GM12878 (cell line): Measurements from ENCODE around the gene CMBL. TPM values are rescaled to one million over a fixed set of nuclear protein-coding genes. Genes with fewer than 3 reads are reported as not detected.

ENCODE experiments used
- ATAC-seq: fragments of 200-7000 bp; cut with Tn5 transposase; 3 replicates; pipeline ENCODE4 v1.9.1; 2020; ENCODE audit warnings: mild to moderate bottlenecking, moderate library complexity
- BruUV-seq: library from RNA; stranded (reverse); fragments of 400-500 nt; replicated peaks from 2 replicates; lab custom pipeline; 2021; lab: Mats Ljungman, UMichigan
- CTCF ChIA-PET: fragments of 300-600 bp; sonication (Branson Sonifier 250); formaldehyde crosslinking; extraction: SDS; loops from one replicate; lab custom pipeline; 2021; ENCODE audit warnings: inconsistent platforms; lab: Yijun Ruan, JAX
- POLR2A ChIA-PET: fragments of 350-600 bp; formaldehyde crosslinking; extraction: SDS; loops from one replicate; lab custom pipeline; 2021; ENCODE audit warnings: inconsistent platforms; lab: Charles Lee
- RAD21 ChIA-PET: fragments of 300-600 bp; sonication (Branson Sonifier 250); formaldehyde crosslinking; loops from one replicate; lab custom pipeline; 2023; ENCODE audit warnings: antibody characterized with exemption; ENCODE audit not compliant: unreplicated experiment; lab: Charles Lee
- SMC1A ChIA-PET: fragments of 300-600 bp; sonication (Branson Sonifier 250); formaldehyde crosslinking; loops from one replicate; lab custom pipeline; 2023; ENCODE audit not compliant: unreplicated experiment, uncharacterized antibody; lab: Charles Lee
- DNase-seq: peaks from one replicate; pipeline ENCODE4 v3.0.0-alpha.2; 2011; ENCODE audit warnings: low read depth, low spot score
- FAIRE-seq: peaks from 3 replicates; lab custom pipeline; 2011; peaks lifted over from hg19 to GRCh38; lab: Jason Lieb, UNC
- H2AFZ ChIP-seq: 2 replicates; pipeline ENCODE4 v1.6.0; 2011; ENCODE audit warnings: low read depth, low read length, control low read depth; ENCODE audit not compliant: control insufficient read depth
- H3K27ac ChIP-seq: 2 replicates; pipeline ENCODE4 v1.5.1; 2011; ENCODE audit warnings: control low read depth; ENCODE audit not compliant: control insufficient read depth, insufficient read depth
- H3K27me3 ChIP-seq, 2 experiments: replicated peaks in 1 of 2; 2 replicates each; pipeline versions ENCODE4 v1.6.0 to v1.6.1; 2011; ENCODE audit warnings: low read length in 1 of 2; ENCODE audit not compliant: control insufficient read depth in 2 of 2, insufficient read depth in 2 of 2
- H3K36me3 ChIP-seq, 2 experiments: 2 replicates each; pipeline ENCODE4 v1.5.1; 2011; ENCODE audit warnings: low read length in 1 of 2; ENCODE audit not compliant: control insufficient read depth in 2 of 2, insufficient read depth in 2 of 2
- H3K4me1 ChIP-seq: 2 replicates; pipeline ENCODE4 v1.6.1; 2011; ENCODE audit warnings: mild to moderate bottlenecking, low read length, moderate library complexity, mixed read lengths; ENCODE audit not compliant: control insufficient read depth, insufficient read depth
- H3K4me2 ChIP-seq: 2 replicates; pipeline ENCODE4 v1.6.0; 2011; ENCODE audit warnings: control low read depth; ENCODE audit not compliant: control insufficient read depth, insufficient read depth
- H3K4me3 ChIP-seq: fragments of 200-600 bp; sonication (generic); 2 replicates; pipeline ENCODE4 v1.5.1; 2016
- H3K79me2 ChIP-seq: 2 replicates; pipeline ENCODE4 v1.6.0; 2011; ENCODE audit warnings: low read length; ENCODE audit not compliant: control insufficient read depth, insufficient read depth
- H3K9ac ChIP-seq: 2 replicates; pipeline ENCODE4 v1.8.0; 2011; ENCODE audit warnings: low read length, control low read depth, mixed read lengths; ENCODE audit not compliant: control insufficient read depth, insufficient read depth
- H3K9me3 ChIP-seq: replicated peaks from 3 replicates; pipeline ENCODE4 v1.5.1; 2011; ENCODE audit warnings: mild to moderate bottlenecking, low read length; ENCODE audit not compliant: control insufficient read depth, insufficient read depth
- H4K20me1 ChIP-seq: 2 replicates; pipeline ENCODE4 v1.6.0; 2011; ENCODE audit not compliant: control insufficient read depth, insufficient read depth
- ATF2 ChIP-seq: IDR thresholded peaks from 2 replicates; pipeline ENCODE4 v1.6.1; 2012; ENCODE audit warnings: low read length, inconsistent platforms
- CEBPB ChIP-seq, 2 experiments: fragments of 150-350 bp in 1 of 2; IDR thresholded peaks; 2 replicates each; pipeline ENCODE4 v1.6.1; 2012 to 2014; ENCODE audit warnings: low read depth in 2 of 2, low read length in 2 of 2, borderline replicate concordance in 1 of 2, inconsistent platforms in 1 of 2
- CEBPZ ChIP-seq: fragments of 150-350 bp; IDR thresholded peaks from 2 replicates; pipeline ENCODE4 v1.6.1; 2016; ENCODE audit warnings: low read depth, low read length
- EED ChIP-seq: sonication (generic); IDR thresholded peaks from 2 replicates; pipeline ENCODE4 v1.6.1; 2016; ENCODE audit warnings: antibody characterized with exemption, low read depth
- IKZF2 ChIP-seq, 2 experiments: fragments of 450-650 bp; IDR thresholded peaks; 2 replicates each; pipeline ENCODE4 v1.6.1; 2017; ENCODE audit warnings: mild to moderate bottlenecking in 2 of 2, moderate library complexity in 2 of 2
- MLLT1 ChIP-seq: fragments of 450-650 bp; IDR thresholded peaks from 2 replicates; pipeline ENCODE4 v1.6.1; 2016; ENCODE audit warnings: mild to moderate bottlenecking
- MTA2 ChIP-seq: fragments of 450-650 bp; IDR thresholded peaks from 2 replicates; pipeline ENCODE4 v1.6.1; 2016; ENCODE audit warnings: low read depth, mild to moderate bottlenecking, moderate library complexity
- NFIC ChIP-seq: IDR thresholded peaks from 2 replicates; pipeline ENCODE4 v1.6.1; 2012; ENCODE audit warnings: low read depth, mild to moderate bottlenecking, inconsistent platforms, low read length, moderate library complexity
- PAX5 ChIP-seq: IDR thresholded peaks from 2 replicates; pipeline ENCODE4 v1.6.1; 2011; ENCODE audit warnings: low read depth, low read length, borderline replicate concordance
- RUNX3 ChIP-seq: IDR thresholded peaks from 2 replicates; pipeline ENCODE4 v1.6.1; 2012; ENCODE audit warnings: low read length, inconsistent platforms
- SKIL ChIP-seq: fragments of 450-650 bp; IDR thresholded peaks from 2 replicates; pipeline ENCODE4 v1.6.1; 2017; ENCODE audit warnings: mild to moderate bottlenecking, low read depth, inconsistent platforms; ENCODE audit not compliant: poor library complexity, severe bottlenecking
- SPI1 ChIP-seq: IDR thresholded peaks from 2 replicates; pipeline ENCODE4 v1.6.1; 2011; ENCODE audit warnings: low read depth, mild to moderate bottlenecking, low read length, moderate library complexity, borderline replicate concordance; ENCODE audit not compliant: insufficient read depth
- TARDBP ChIP-seq: IDR thresholded peaks from 2 replicates; pipeline ENCODE4 v1.6.1; 2016; ENCODE audit warnings: borderline replicate concordance
- WGBS: methylation state at CpG from one replicate; pipeline ENCODE4 v1.1.6; 2016; ENCODE audit warnings: low lambda C conversion rate; ENCODE audit not compliant: insufficient replicate concordance, insufficient coverage; ENCODE audit errors: missing lambda C conversion rate; 5-methylcytosine and 5-hydroxymethylcytosine counted together
- in situ Hi-C: fragments of 300-500 bp; cut with MboI; formaldehyde crosslinking; loops from 9 replicates; pipeline ENCODE4 v1.14.3; 2018; ENCODE audit warnings: mixed read lengths
- intact Hi-C: fragments of 100-400 bp; cut with micrococcal nuclease; formaldehyde crosslinking; loops from one replicate; pipeline ENCODE4 v1.14.2; 2022; ENCODE audit not compliant: unreplicated experiment
- polyA plus RNA-seq, 11 experiments: library from polyadenylated mRNA; depleted of rRNA in 4 of 11; unstranded in 6 of 11; stranded (reverse) in 5 of 11; fragments of >200 nt; fragmentation: Nextera tagmentation in 4 of 11; fragmentation: Illumina TruSeq in 1 of 11; extraction: Ambion mirVana in 4 of 11; extraction: Trizol in 1 of 11; gene quantifications; 1 replicate in 1 of 11; 2 replicates in 10 of 11; pipeline versions ENCODE4 v1.2.1 to v1.2.3, GENCODE V29; 2011 to 2016; ENCODE audit warnings: inconsistent platforms in 2 of 11, missing spikeins in 2 of 11, low read depth in 1 of 11
- total RNA-seq, 4 experiments: library from RNA; depleted of rRNA in 3 of 4; stranded (reverse); fragments of >200 nt in 3 of 4; fragmentation: Illumina TruSeq in 1 of 4; extraction: Trizol in 1 of 4; gene quantifications; 2 replicates each; pipeline versions ENCODE4 v1.2.1 to v1.2.3, GENCODE V29; 2013 to 2021

Gene CMBL
- total and polyA plus RNA-seq, 10 of the 15 experiments (the other 5 are each of a cell fraction or from before 2014, with no cell fraction given) = 1.8 to 15.6 (median 7.5) TPM

GRCh38 chr5:10352430-10353240, 44.9 kb upstream of the CMBL start:
- H3K4me3 ChIP-seq = peak overlapping the region; percentile 97
- peak overlapping the region; percentile 84 for H3K9ac ChIP-seq
- H3K27ac ChIP-seq = peak overlapping the region; percentile 97
- ChIA-PET SMC1A (interaction anchor here (0.8 to 1.4 kb wide), 7 partner anchors 15 to 255 kb away, joined by 3 to 5 read pairs (median 3); no protein-coding TSS in a partner anchor), CTCF (interaction anchor here (1.0 to 2.0 kb wide), 3 partner anchors 12 to 69 kb away, joined by 4 to 15 read pairs (median 12); no protein-coding TSS in a partner anchor), POLR2A (interaction anchor here (0.8 to 1.5 kb wide), 8 partner anchors 10 to 282 kb away, joined by 3 to 6 read pairs (median 4); partner anchors contain the start of genes ATPSCKMT and CCT5), RAD21 (interaction anchor here (0.5 to 1.4 kb wide), 10 partner anchors 10 to 332 kb away, joined by 3 to 6 read pairs (median 4); no protein-coding TSS in a partner anchor)
- peak overlapping the region; percentile 19 for H3K4me2 ChIP-seq
- in situ Hi-C loops = no loop called here
- 15% methylated on average over 16 of the region's 19 CpGs for WGBS
- intact Hi-C loops = loop anchor here (10.0 kb wide), 2 partner anchors 222 to 412 kb away; partner anchors contain the start of gene DAP
- no peaks in the 10 kb centered on the region for H4K20me1 ChIP-seq
- peak overlapping the region; percentile 86 for H2AFZ ChIP-seq
- DNase-seq (peak; percentile 28), ATAC-seq (peak; percentile 28), FAIRE-seq (no peak)
- no peaks in the 10 kb centered on the region for H3K36me3 ChIP-seq
- H3K9me3 ChIP-seq = no peaks in the 10 kb centered on the region
- peaks cover 3% of the 10 kb centered on the region; the same call in 1 of the 2 replicates for H3K4me1 ChIP-seq
- H3K27me3 ChIP-seq = no peaks in the 10 kb centered on the region
- TF ChIP-seq EED = peak; percentile 29; the same call in 1 of the 2 replicates
- no peak for TF ChIP-seq PAX5
- peak; percentile 70 for TF ChIP-seq SKIL
- no peak for TF ChIP-seq CEBPZ
- no peak for TF ChIP-seq CEBPB (IDR thresholded peaks at IDR 0.05; ENCODE audit: borderline replicate concordance in 1 of 2, low read depth in 2 of 2, low read length in 2 of 2)
- peak; percentile 51; the same call in 1 of the 2 replicates for TF ChIP-seq MLLT1
- TF ChIP-seq MTA2 = no peak
- TF ChIP-seq RUNX3 = no peak
- 0 out of 2 replicates have a peak, but pooled peaks have one; percentile 32 for TF ChIP-seq ATF2
- TF ChIP-seq IKZF2 (IDR thresholded peaks at IDR 0.05) = peak in 1 of 2 experiments; percentile 31; a peak in 1 of 4 replicates
- 0 out of 2 replicates have a peak, but pooled peaks have one; percentile 15 for TF ChIP-seq NFIC
- peak; percentile 68; the same call in 1 of the 2 replicates for TF ChIP-seq SPI1
- TF ChIP-seq TARDBP = no peak
- BruUV-seq = no TSS peak
- H3K79me2 ChIP-seq = peaks cover 50% of the 10 kb centered on the region
